Eye (tissue), 1 donor: ENCODE data around the gene PDSS2.
"Not testable (repeated sequence)": the region's sequence is repeated elsewhere in the genome, so short reads cannot be mapped to it uniquely, and the experiment has no call there.

ENCODE experiments used
- DNase-seq: peaks from one replicate; pipeline ENCODE4 v3.0.0-alpha.2; 2015

The PDSS2 gene

GRCh38 chr6:107413966-107414645 is 45.3 kb downstream of the PDSS2 start:
- no peak for DNase-seq

GRCh38 chr6:107411161-107411560 is 48.2 kb downstream of the PDSS2 start:
- no peak for DNase-seq

- DNase-seq: no peak
Measured at GRCh38 chr6:107409942-107410341, 49.4 kb downstream of the PDSS2 start.

- no peak for DNase-seq
Measured at GRCh38 chr6:107408714-107409113, 50.6 kb downstream of the PDSS2 start.

GRCh38 chr6:107405002-107405401 is 54.4 kb downstream of the PDSS2 start:
- DNase-seq: no peak

- DNase-seq: no peak
Measured at GRCh38 chr6:107402533-107402932, 56.8 kb downstream of the PDSS2 start.

- DNase-seq: peak; percentile 27
Measured at GRCh38 chr6:107401573-107401972, 57.8 kb downstream of the PDSS2 start.

GRCh38 chr6:107400616-107401147 is 58.7 kb downstream of the PDSS2 start:
- no peak for DNase-seq

- peak; percentile 81 for DNase-seq
Measured at GRCh38 chr6:107399935-107400334, 59.4 kb downstream of the PDSS2 start.

- DNase-seq: no peak
Measured at GRCh38 chr6:107398001-107398400, 61.4 kb downstream of the PDSS2 start.

- no peak for DNase-seq
Measured at GRCh38 chr6:107396211-107396610, 63.2 kb downstream of the PDSS2 start.

GRCh38 chr6:107392069-107392468 is 67.3 kb downstream of the PDSS2 start:
- no peak for DNase-seq

- DNase-seq: no peak
Measured at GRCh38 chr6:107390685-107391435, 68.5 kb downstream of the PDSS2 start.

GRCh38 chr6:107390056-107390455 is 69.3 kb downstream of the PDSS2 start:
- DNase-seq: no peak

GRCh38 chr6:107386904-107387303 is 72.5 kb downstream of the PDSS2 start:
- no peak for DNase-seq

GRCh38 chr6:107386340-107386739 is 73.0 kb downstream of the PDSS2 start:
- no peak for DNase-seq

GRCh38 chr6:107383705-107384104 is 75.7 kb downstream of the PDSS2 start:
- no peak for DNase-seq

- no peak for DNase-seq
Measured at GRCh38 chr6:107374264-107374663, 85.1 kb downstream of the PDSS2 start.

- DNase-seq: no peak
Measured at GRCh38 chr6:107369493-107369892, 89.9 kb downstream of the PDSS2 start.

- DNase-seq: no peak
Measured at GRCh38 chr6:107368471-107368870, 90.9 kb downstream of the PDSS2 start.

GRCh38 chr6:107364173-107364572 is 95.2 kb downstream of the PDSS2 start:
- not testable (repeated sequence) for DNase-seq

- DNase-seq: peak; percentile 44
Measured at GRCh38 chr6:107361753-107362604, 97.4 kb downstream of the PDSS2 start.

- no peak for DNase-seq
Measured at GRCh38 chr6:107360476-107360875, 98.9 kb downstream of the PDSS2 start.
